Measurements from ENCODE around the gene ROR1. TPM values are rescaled to one million over a fixed set of nuclear protein-coding genes. Genes with fewer than 3 reads are reported as not detected.

ROR1 gene
- total and polyA plus RNA-seq, 10 of the 15 experiments (the other 5 are each of a cell fraction or from before 2014, with no cell fraction given), result 0.02 to 0.08 (median 0.05) TPM; not detected in 6

GRCh38 chr1:63967901-63968300 is 194.1 kb downstream of the ROR1 start (continued):
- TF ChIP-seq SIN3A (IDR thresholded peaks at IDR 0.05; ENCODE audit: low read depth, low read length) (no peak), FOS (IDR thresholded peaks at IDR 0.05; ENCODE audit: borderline replicate concordance, extremely low read depth, insufficient read length) (no peak), ELK1 (IDR thresholded peaks at IDR 0.05; ENCODE audit: low read depth, low read length) (no peak)

- RAD21 ChIA-PET (ENCODE audit: unreplicated experiment), result no interaction called here
- peaks cover 1 to 4% of the 10 kb centered on the region in 2 experiments; a peak in 2 of 4 replicates for H3K27me3 ChIP-seq (replicated peaks in 1 of 2; ENCODE audit: control insufficient read depth in 2 of 2, insufficient read depth in 2 of 2, low read length in 1 of 2)
- 67% methylated on average over 3 of the region's 3 CpGs for WGBS (ENCODE audit: insufficient coverage, insufficient replicate concordance, low lambda C conversion rate, missing lambda C conversion rate)
- DNase-seq (ENCODE audit: low read depth, low spot score), result no peak
- H3K9ac ChIP-seq (ENCODE audit: control insufficient read depth, insufficient read depth, low read length), result no peak overlapping the region
- no peaks in the 10 kb centered on the region for H4K20me1 ChIP-seq (ENCODE audit: control insufficient read depth, insufficient read depth)
- H3K4me1 ChIP-seq (ENCODE audit: control insufficient read depth, insufficient read depth, low read length), result no peaks in the 10 kb centered on the region
- BruUV-seq (replicated peaks), result no TSS peak
- intact Hi-C loops (cut with micrococcal nuclease; ENCODE audit: unreplicated experiment) (no loop called here), in situ Hi-C loops (cut with MboI) (no loop called here)
- no peak for FAIRE-seq
- no peak for ATAC-seq
- no peaks in the 10 kb centered on the region for H3K9me3 ChIP-seq (replicated peaks; ENCODE audit: control insufficient read depth, insufficient read depth, low read length)
- H3K36me3 ChIP-seq (ENCODE audit: control insufficient read depth in 2 of 2, insufficient read depth in 2 of 2, low read length in 1 of 2), result no peaks in the 10 kb centered on the region
- CTCF ChIA-PET, result no interaction called here
- no peak overlapping the region for H3K4me2 ChIP-seq (ENCODE audit: control insufficient read depth, insufficient read depth)
- TF ChIP-seq CTCF (IDR thresholded peaks at IDR 0.05 in 2 of 3, conservative IDR thresholded peaks at IDR 0.05 in 1 of 3; ENCODE audit: control insufficient read depth in 2 of 3, extremely low read depth in 1 of 3, insufficient read depth in 1 of 3, low read depth in 3 of 3, low read length in 3 of 3), result no peak
- TF ChIP-seq HDGF (IDR thresholded peaks at IDR 0.05), result no peak
- TF ChIP-seq CHD2 (IDR thresholded peaks at IDR 0.05; ENCODE audit: borderline replicate concordance, low read depth, low read length), result no peak
- no peak for TF ChIP-seq SIX5 (IDR thresholded peaks at IDR 0.05; ENCODE audit: low read depth, low read length, severe bottlenecking)
- no peak for TF ChIP-seq MAX (IDR thresholded peaks at IDR 0.05; ENCODE audit: low read depth, low read length)
- TF ChIP-seq RAD51 (IDR thresholded peaks at IDR 0.05), result no peak
- TF ChIP-seq SKIL (IDR thresholded peaks at IDR 0.05; ENCODE audit: low read depth, poor library complexity, severe bottlenecking), result no peak
- TF ChIP-seq PBX3 (IDR thresholded peaks at IDR 0.05; ENCODE audit: insufficient replicate concordance, low read depth, low read length), result no peak
- TF ChIP-seq MEF2A (IDR thresholded peaks at IDR 0.05; ENCODE audit: insufficient read depth, low read depth, low read length), result no peak
- H2AFZ ChIP-seq (ENCODE audit: control insufficient read depth, low read depth, low read length), result no peak overlapping the region
- POLR2A ChIA-PET, result no interaction called here
- no peaks in the 10 kb centered on the region for H3K79me2 ChIP-seq (ENCODE audit: control insufficient read depth, insufficient read depth, low read length)
- H3K27ac ChIP-seq (ENCODE audit: control insufficient read depth, insufficient read depth), result no peak overlapping the region
- SMC1A ChIA-PET (ENCODE audit: uncharacterized antibody, unreplicated experiment), result no interaction called here
- H3K4me3 ChIP-seq, result no peak overlapping the region
These were observed 195.0 kb downstream of the ROR1 start for GRCh38 chr1:63968663-63969440.
